ENCODE measurements around the gene SMG9.

GRCh38 chr19:43691755-43692154, 63.0 kb downstream of the SMG9 start:
- no peak for TF ChIP-seq CTCF (IDR thresholded peaks at IDR 0.05)
- no peak for TF ChIP-seq POLR2A (IDR thresholded peaks at IDR 0.05)

Measured in breast epithelium (tissue), 3 donors.